HEK293 (cell line): Measurements from ENCODE around the gene LGSN.

ENCODE experiments used
- CTCF ChIA-PET: fragments of 350-600 bp; formaldehyde crosslinking; extraction: SDS; loops from one replicate; lab custom pipeline; 2021; ENCODE audit warnings: antibody characterized with exemption; lab: Yijun Ruan, JAX
- POLR2A ChIA-PET: fragments of 300-600 bp; formaldehyde crosslinking; extraction: SDS; loops from one replicate; lab custom pipeline; 2020; ENCODE audit warnings: antibody characterized with exemption, inconsistent platforms; lab: Yijun Ruan, JAX
- H3K27ac ChIP-seq: fragments of 200-500 bp; sonication (Bioruptor generic); 2 replicates; pipeline ENCODE4 v1.5.1; 2014; ENCODE audit warnings: low read depth, low read length, control low read depth, inconsistent platforms; ENCODE audit errors: extremely low read depth
- H3K36me3 ChIP-seq, 2 experiments: fragments of 200-500 bp in 1 of 2; sonication (Bioruptor generic) in 1 of 2; 1 replicate in 1 of 2; 2 replicates in 1 of 2; pipeline ENCODE4 v1.5.1; 2014 to 2017; ENCODE audit warnings: inconsistent platforms in 2 of 2, low read length in 2 of 2; ENCODE audit not compliant: control insufficient read depth in 2 of 2, insufficient read depth in 1 of 2
- H3K4me1 ChIP-seq: fragments of 200-500 bp; sonication (Bioruptor generic); 2 replicates; pipeline ENCODE4 v1.5.1; 2014; ENCODE audit warnings: mild to moderate bottlenecking, low read length, inconsistent platforms; ENCODE audit not compliant: control insufficient read depth, insufficient read depth
- H3K4me3 ChIP-seq: 2 replicates; pipeline ENCODE4 v1.5.1; 2011; ENCODE audit warnings: low read depth, mild to moderate bottlenecking, control low read depth, low read length, moderate library complexity
- H3K9me3 ChIP-seq: fragments of 200-500 bp; sonication (Bioruptor generic); 2 replicates; pipeline ENCODE4 v1.5.1; 2014; ENCODE audit warnings: low read depth, low read length, inconsistent platforms; ENCODE audit not compliant: control insufficient read depth, insufficient read depth
- FEZF1 ChIP-seq: fragments of 450-650 bp; formaldehyde crosslinking; IDR thresholded peaks from 2 replicates; pipeline ENCODE4 v1.5.1; 2016; ENCODE audit warnings: missing biosample characterization, missing genetic modification characterization
- GLI2 ChIP-seq: fragments of 450-650 bp; formaldehyde crosslinking; IDR thresholded peaks from 2 replicates; pipeline ENCODE4; 2017; ENCODE audit warnings: missing biosample characterization, missing genetic modification characterization, low read depth, borderline replicate concordance
- KLF9 ChIP-seq: fragments of 450-650 bp; formaldehyde crosslinking; IDR thresholded peaks from 2 replicates; pipeline ENCODE4 v1.5.1; 2016; ENCODE audit warnings: missing biosample characterization, missing genetic modification characterization, low read depth
- SALL2 ChIP-seq: fragments of 450-650 bp; formaldehyde crosslinking; IDR thresholded peaks from 2 replicates; pipeline ENCODE4 v1.5.0; 2017; ENCODE audit warnings: missing biosample characterization, mild to moderate bottlenecking, missing genetic modification characterization, borderline replicate concordance
- WT1 ChIP-seq: fragments of 450-650 bp; formaldehyde crosslinking; IDR thresholded peaks from 2 replicates; pipeline ENCODE4 v1.5.1; 2016; ENCODE audit warnings: missing biosample characterization, missing genetic modification characterization
- ZFP3 ChIP-seq: fragments of 450-650 bp; formaldehyde crosslinking; IDR thresholded peaks from 2 replicates; pipeline ENCODE4 v1.5.1; 2016; ENCODE audit warnings: low read depth, missing biosample characterization, missing genetic modification characterization
- ZNF112 ChIP-seq: fragments of 450-650 bp; formaldehyde crosslinking; IDR thresholded peaks from 2 replicates; pipeline ENCODE4 v1.5.0; 2017; ENCODE audit warnings: missing biosample characterization, missing genetic modification characterization
- ZNF18 ChIP-seq: fragments of 450-650 bp; formaldehyde crosslinking; IDR thresholded peaks from 2 replicates; pipeline ENCODE4 v1.5.1; 2016; ENCODE audit warnings: missing biosample characterization, missing genetic modification characterization
- ZNF23 ChIP-seq: fragments of 450-650 bp; formaldehyde crosslinking; IDR thresholded peaks from 2 replicates; pipeline ENCODE4 v1.5.1; 2016; ENCODE audit warnings: missing biosample characterization, missing genetic modification characterization, borderline replicate concordance
- ZNF324 ChIP-seq: fragments of 450-650 bp; formaldehyde crosslinking; IDR thresholded peaks from 2 replicates; pipeline ENCODE4 v1.5.1; 2016; ENCODE audit warnings: missing biosample characterization, missing genetic modification characterization
- ZNF362 ChIP-seq: fragments of 450-650 bp; formaldehyde crosslinking; IDR thresholded peaks from 2 replicates; pipeline ENCODE4 v1.5.1; 2016; ENCODE audit warnings: missing biosample characterization, missing genetic modification characterization
- ZNF37A ChIP-seq: fragments of 450-650 bp; IDR thresholded peaks from 2 replicates; pipeline ENCODE4 v1.5.1; 2018; ENCODE audit warnings: missing biosample characterization, missing genetic modification characterization
- ZNF48 ChIP-seq: fragments of 450-650 bp; formaldehyde crosslinking; IDR thresholded peaks from 2 replicates; pipeline ENCODE4 v1.5.1; 2016; ENCODE audit warnings: missing biosample characterization, missing genetic modification characterization
- ZNF501 ChIP-seq: fragments of 450-650 bp; formaldehyde crosslinking; IDR thresholded peaks from 2 replicates; pipeline ENCODE4 v1.5.1; 2016; ENCODE audit warnings: missing biosample characterization, missing genetic modification characterization
- ZNF510 ChIP-seq: fragments of 450-650 bp; formaldehyde crosslinking; IDR thresholded peaks from 2 replicates; pipeline ENCODE4 v1.5.1; 2018; ENCODE audit warnings: mild to moderate bottlenecking, missing genetic modification characterization, missing biosample characterization; ENCODE audit not compliant: insufficient replicate concordance
- ZNF571 ChIP-seq: fragments of 450-650 bp; formaldehyde crosslinking; IDR thresholded peaks from 2 replicates; pipeline ENCODE4 v1.5.0; 2017; ENCODE audit warnings: missing biosample characterization, missing genetic modification characterization
- ZNF600 ChIP-seq: fragments of 450-650 bp; formaldehyde crosslinking; IDR thresholded peaks from 2 replicates; pipeline ENCODE4 v1.5.1; 2016; ENCODE audit warnings: missing biosample characterization, missing genetic modification characterization
- ZNF677 ChIP-seq: fragments of 450-650 bp; IDR thresholded peaks from 2 replicates; pipeline ENCODE4 v1.5.0; 2018; ENCODE audit warnings: missing biosample characterization, mild to moderate bottlenecking, missing genetic modification characterization, moderate library complexity
- ZNF76 ChIP-seq: fragments of 450-650 bp; formaldehyde crosslinking; IDR thresholded peaks from 2 replicates; pipeline ENCODE4; 2016; ENCODE audit warnings: low read depth, missing biosample characterization, missing genetic modification characterization, borderline replicate concordance
- ZXDB ChIP-seq: fragments of 450-650 bp; formaldehyde crosslinking; IDR thresholded peaks from 2 replicates; pipeline ENCODE4 v1.5.1; 2016; ENCODE audit warnings: missing biosample characterization, missing genetic modification characterization
- TF ChIP-seq, protein P1 (sequence below): fragments of 450-650 bp; formaldehyde crosslinking; conservative IDR thresholded peaks from 2 replicates; pipeline ENCODE4 v1.5.1; 2016; ENCODE audit warnings: low read depth, missing biosample characterization, missing genetic modification characterization
- TF ChIP-seq, protein P2 (sequence below): fragments of 450-650 bp; formaldehyde crosslinking; IDR thresholded peaks from 2 replicates; pipeline ENCODE4; 2016; ENCODE audit warnings: missing biosample characterization, missing genetic modification characterization
- TF ChIP-seq, protein P3 (sequence below): fragments of 450-650 bp; formaldehyde crosslinking; IDR thresholded peaks from 2 replicates; pipeline ENCODE4 v1.5.1; 2016; ENCODE audit warnings: missing biosample characterization, missing genetic modification characterization, borderline replicate concordance

LGSN gene

DNA sequence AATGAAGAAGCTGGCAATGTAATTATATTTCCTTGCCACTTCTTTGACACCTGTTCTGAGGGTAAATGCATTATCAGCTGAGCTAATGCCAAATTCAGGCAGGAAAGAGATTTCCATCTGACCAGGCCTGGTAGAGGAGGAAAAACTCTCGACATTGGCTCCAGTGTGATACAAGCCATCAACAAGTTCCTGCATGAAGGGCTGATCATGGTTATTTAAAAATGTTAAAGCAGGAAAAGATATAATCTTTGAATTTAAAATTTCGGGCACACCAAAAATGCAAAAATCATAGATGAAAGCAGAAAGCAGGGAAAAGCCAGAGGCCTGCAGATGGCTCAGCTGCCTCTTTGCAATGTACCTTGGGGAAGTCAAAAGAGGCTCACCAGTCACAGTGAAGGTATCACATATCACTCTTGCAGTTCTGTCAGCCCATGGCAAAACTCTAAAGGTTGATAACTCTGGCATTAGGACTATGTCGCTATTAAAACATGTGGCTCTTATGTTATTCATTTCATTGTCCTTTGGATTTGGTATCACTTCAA, 39.1 kb downstream of the LGSN start (continued):
- TF ChIP-seq, protein P1, sequence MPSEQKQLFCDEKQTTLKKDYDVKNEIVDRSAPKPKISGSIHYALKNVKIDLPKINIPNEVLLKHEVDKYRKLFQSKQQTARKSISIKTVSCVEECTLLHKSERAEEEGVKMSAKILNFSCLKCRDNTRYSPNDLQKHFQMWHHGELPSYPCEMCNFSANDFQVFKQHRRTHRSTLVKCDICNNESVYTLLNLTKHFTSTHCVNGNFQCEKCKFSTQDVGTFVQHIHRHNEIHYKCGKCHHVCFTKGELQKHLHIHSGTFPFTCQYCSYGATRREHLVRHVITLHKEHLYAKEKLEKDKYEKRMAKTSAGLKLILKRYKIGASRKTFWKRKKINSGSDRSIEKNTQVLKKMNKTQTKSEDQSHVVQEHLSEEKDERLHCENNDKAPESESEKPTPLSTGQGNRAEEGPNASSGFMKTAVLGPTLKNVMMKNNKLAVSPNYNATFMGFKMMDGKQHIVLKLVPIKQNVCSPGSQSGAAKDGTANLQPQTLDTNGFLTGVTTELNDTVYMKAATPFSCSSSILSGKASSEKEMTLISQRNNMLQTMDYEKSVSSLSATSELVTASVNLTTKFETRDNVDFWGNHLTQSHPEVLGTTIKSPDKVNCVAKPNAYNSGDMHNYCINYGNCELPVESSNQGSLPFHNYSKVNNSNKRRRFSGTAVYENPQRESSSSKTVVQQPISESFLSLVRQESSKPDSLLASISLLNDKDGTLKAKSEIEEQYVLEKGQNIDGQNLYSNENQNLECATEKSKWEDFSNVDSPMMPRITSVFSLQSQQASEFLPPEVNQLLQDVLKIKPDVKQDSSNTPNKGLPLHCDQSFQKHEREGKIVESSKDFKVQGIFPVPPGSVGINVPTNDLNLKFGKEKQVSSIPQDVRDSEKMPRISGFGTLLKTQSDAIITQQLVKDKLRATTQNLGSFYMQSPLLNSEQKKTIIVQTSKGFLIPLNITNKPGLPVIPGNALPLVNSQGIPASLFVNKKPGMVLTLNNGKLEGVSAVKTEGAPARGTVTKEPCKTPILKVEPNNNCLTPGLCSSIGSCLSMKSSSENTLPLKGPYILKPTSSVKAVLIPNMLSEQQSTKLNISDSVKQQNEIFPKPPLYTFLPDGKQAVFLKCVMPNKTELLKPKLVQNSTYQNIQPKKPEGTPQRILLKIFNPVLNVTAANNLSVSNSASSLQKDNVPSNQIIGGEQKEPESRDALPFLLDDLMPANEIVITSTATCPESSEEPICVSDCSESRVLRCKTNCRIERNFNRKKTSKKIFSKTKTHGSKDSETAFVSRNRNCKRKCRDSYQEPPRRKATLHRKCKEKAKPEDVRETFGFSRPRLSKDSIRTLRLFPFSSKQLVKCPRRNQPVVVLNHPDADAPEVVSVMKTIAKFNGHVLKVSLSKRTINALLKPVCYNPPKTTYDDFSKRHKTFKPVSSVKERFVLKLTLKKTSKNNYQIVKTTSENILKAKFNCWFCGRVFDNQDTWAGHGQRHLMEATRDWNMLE, result no peak
- TF ChIP-seq ZFP3 (tag by site-specific recombination), result no peak
- TF ChIP-seq, protein P2, sequence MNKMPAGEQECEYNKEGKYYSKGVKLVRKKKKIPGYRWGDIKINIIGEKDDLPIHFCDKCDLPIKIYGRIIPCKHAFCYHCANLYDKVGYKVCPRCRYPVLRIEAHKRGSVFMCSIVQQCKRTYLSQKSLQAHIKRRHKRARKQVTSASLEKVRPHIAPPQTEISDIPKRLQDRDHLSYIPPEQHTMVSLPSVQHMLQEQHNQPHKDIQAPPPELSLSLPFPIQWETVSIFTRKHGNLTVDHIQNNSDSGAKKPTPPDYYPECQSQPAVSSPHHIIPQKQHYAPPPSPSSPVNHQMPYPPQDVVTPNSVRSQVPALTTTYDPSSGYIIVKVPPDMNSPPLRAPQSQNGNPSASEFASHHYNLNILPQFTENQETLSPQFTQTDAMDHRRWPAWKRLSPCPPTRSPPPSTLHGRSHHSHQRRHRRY, result no peak
- TF ChIP-seq KLF9 (tag by site-specific recombination), result no peak
- no peak for TF ChIP-seq ZNF600 (tag by site-specific recombination)
- TF ChIP-seq ZNF362 (tag by site-specific recombination), result no peak
- no peak for TF ChIP-seq ZNF112 (tag by site-specific recombination)
- no peak for TF ChIP-seq ZNF37A (tag by site-specific recombination)
- no peak for TF ChIP-seq ZNF324 (tag by site-specific recombination)
- TF ChIP-seq ZNF18, result no peak
- no peak for TF ChIP-seq ZXDB (tag by site-specific recombination)

DNA sequence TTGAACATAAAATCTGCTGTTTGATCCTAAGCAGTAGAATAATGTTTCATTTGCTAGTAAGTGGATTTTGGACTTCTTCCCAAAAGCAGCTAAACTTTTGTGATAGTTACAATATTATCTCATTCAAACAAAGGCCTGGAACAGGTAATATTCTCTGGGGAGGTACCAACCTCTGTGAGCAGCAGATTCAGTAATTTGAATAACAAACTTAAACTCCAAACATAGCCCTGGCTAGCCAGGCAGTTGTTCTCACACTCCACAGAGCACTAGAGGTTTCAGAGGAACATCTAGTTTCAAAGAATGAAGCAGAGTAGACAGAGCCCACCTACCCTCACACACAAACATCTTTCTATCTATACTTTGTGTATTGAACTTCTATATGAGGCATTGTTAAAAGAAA, 40.9 kb downstream of the LGSN start:
- H3K4me1 ChIP-seq, result no peaks in the 10 kb centered on the region
- POLR2A ChIA-PET, result no interaction called here
- H3K36me3 ChIP-seq, result no peaks in the 10 kb centered on the region
- CTCF ChIA-PET, result no interaction called here
- H3K9me3 ChIP-seq, result no peaks in the 10 kb centered on the region
- no peak overlapping the region for H3K27ac ChIP-seq
- H3K4me3 ChIP-seq, result no peak overlapping the region
- TF ChIP-seq, protein P3, sequence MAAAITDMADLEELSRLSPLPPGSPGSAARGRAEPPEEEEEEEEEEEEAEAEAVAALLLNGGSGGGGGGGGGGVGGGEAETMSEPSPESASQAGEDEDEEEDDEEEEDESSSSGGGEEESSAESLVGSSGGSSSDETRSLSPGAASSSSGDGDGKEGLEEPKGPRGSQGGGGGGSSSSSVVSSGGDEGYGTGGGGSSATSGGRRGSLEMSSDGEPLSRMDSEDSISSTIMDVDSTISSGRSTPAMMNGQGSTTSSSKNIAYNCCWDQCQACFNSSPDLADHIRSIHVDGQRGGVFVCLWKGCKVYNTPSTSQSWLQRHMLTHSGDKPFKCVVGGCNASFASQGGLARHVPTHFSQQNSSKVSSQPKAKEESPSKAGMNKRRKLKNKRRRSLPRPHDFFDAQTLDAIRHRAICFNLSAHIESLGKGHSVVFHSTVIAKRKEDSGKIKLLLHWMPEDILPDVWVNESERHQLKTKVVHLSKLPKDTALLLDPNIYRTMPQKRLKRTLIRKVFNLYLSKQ (tag by site-specific recombination), result no peak
- TF ChIP-seq FEZF1 (tag by site-specific recombination) (no peak), ZNF112 (tag by site-specific recombination) (no peak), ZNF677 (no peak), SALL2 (tag by site-specific recombination) (no peak), ZNF48 (tag by site-specific recombination) (no peak), ZFP3 (tag by site-specific recombination) (no peak), ZNF23 (no peak), WT1 (no peak), GLI2 (tag by site-specific recombination) (no peak), ZNF76 (no peak), ZNF571 (no peak), ZNF510 (tag by site-specific recombination) (no peak), ZNF501 (tag by site-specific recombination) (no peak)
- TF ChIP-seq, protein P2, result no peak
- TF ChIP-seq, all 188 proteins: peak for 0
